ENCODE measurements around the gene FAM168A.
"Not testable (repeated sequence)": the region's sequence is repeated elsewhere in the genome, so short reads cannot be mapped to it uniquely, and the experiment has no call there.

The FAM168A gene

GRCh38 chr11:73470036-73470612 is 127.8 kb downstream of the FAM168A start:
- DNase-seq (ENCODE audit: low spot score); FAIRE-seq: not testable (repeated sequence)

GRCh38 chr11:73469401-73469800 is 128.5 kb downstream of the FAM168A start:
- no peak for DNase-seq (ENCODE audit: low spot score)
- no peak for FAIRE-seq

GRCh38 chr11:73468590-73469161 is 129.2 kb downstream of the FAM168A start:
- no peak for FAIRE-seq
- DNase-seq (ENCODE audit: low spot score), result no peak

- no peak for FAIRE-seq
These were observed 130.4 kb downstream of the FAM168A start for GRCh38 chr11:73467505-73467904.

GRCh38 chr11:73466643-73467042 is 131.3 kb downstream of the FAM168A start:
- no peak for FAIRE-seq
- no peak for DNase-seq (ENCODE audit: low spot score)

More at GRCh38 chr11:73467505-73467904, 130.4 kb downstream of the FAM168A start:
- no peak for DNase-seq (ENCODE audit: low spot score)

- DNase-seq (ENCODE audit: low spot score), result no peak
- FAIRE-seq, result no peak
These were observed 132.0 kb downstream of the FAM168A start for GRCh38 chr11:73465871-73466270.

- FAIRE-seq (no peak), DNase-seq (ENCODE audit: low spot score) (no peak)
These were observed 132.8 kb downstream of the FAM168A start for GRCh38 chr11:73465023-73465675.

GRCh38 chr11:73464347-73464746 is 133.6 kb downstream of the FAM168A start:
- no peak for FAIRE-seq

GRCh38 chr11:73463359-73463758 is 134.6 kb downstream of the FAM168A start:
- peak; percentile 29 for DNase-seq (ENCODE audit: low spot score)
- FAIRE-seq, result peak; percentile 65

More at GRCh38 chr11:73464347-73464746, 133.6 kb downstream of the FAM168A start:
- DNase-seq (ENCODE audit: low spot score), result no peak

- no peak for FAIRE-seq
- DNase-seq (ENCODE audit: low spot score), result no peak
These were observed 135.9 kb downstream of the FAM168A start for GRCh38 chr11:73461964-73462363.

GRCh38 chr11:73461335-73461840 is 136.5 kb downstream of the FAM168A start:
- FAIRE-seq (no peak), DNase-seq (ENCODE audit: low spot score) (no peak)

GRCh38 chr11:73458201-73458600 is 139.7 kb downstream of the FAM168A start:
- FAIRE-seq (no peak), DNase-seq (ENCODE audit: low spot score) (no peak)

GRCh38 chr11:73454987-73455386 is 142.9 kb downstream of the FAM168A start:
- DNase-seq (ENCODE audit: low spot score), result no peak
- no peak for FAIRE-seq

- FAIRE-seq, result no peak
- no peak for DNase-seq (ENCODE audit: low spot score)
These were observed 144.3 kb downstream of the FAM168A start for GRCh38 chr11:73453562-73453961.

- FAIRE-seq (no peak), DNase-seq (ENCODE audit: low spot score) (no peak)
These were observed 145.2 kb downstream of the FAM168A start for GRCh38 chr11:73452726-73453125.

GRCh38 chr11:73451896-73452295 is 146.0 kb downstream of the FAM168A start:
- FAIRE-seq, result no peak

GRCh38 chr11:73446766-73447165 is 151.1 kb downstream of the FAM168A start:
- FAIRE-seq, result no peak

More at GRCh38 chr11:73451896-73452295, 146.0 kb downstream of the FAM168A start:
- DNase-seq (ENCODE audit: low spot score), result no peak

GRCh38 chr11:73445980-73446379 is 151.9 kb downstream of the FAM168A start:
- DNase-seq (ENCODE audit: low spot score) (no peak), FAIRE-seq (no peak)

More at GRCh38 chr11:73446766-73447165, 151.1 kb downstream of the FAM168A start:
- DNase-seq (ENCODE audit: low spot score), result no peak

GRCh38 chr11:73439002-73439843 is 158.7 kb downstream of the FAM168A start:
- FAIRE-seq, result no peak
- no peak for DNase-seq (ENCODE audit: low spot score)

GRCh38 chr11:73436859-73437258 is 161.1 kb downstream of the FAM168A start:
- not testable (repeated sequence) for FAIRE-seq; DNase-seq (ENCODE audit: low spot score)

- FAIRE-seq (no peak), DNase-seq (ENCODE audit: low spot score) (no peak)
These were observed 166.5 kb downstream of the FAM168A start for GRCh38 chr11:73431396-73431795.
